Measurements from ENCODE around the gene UBE2J1. TPM values are rescaled to one million over a fixed set of nuclear protein-coding genes. Genes with fewer than 3 reads are reported as not detected.

Gene UBE2J1
- total RNA-seq, 1 donor from 2014 or later = 46.9 TPM

GRCh38 chr6:89281779-89282246 is 70.7 kb downstream of the UBE2J1 start:
- Histone ChIP-seq H3K9me3 (no peaks in the 10 kb centered on the region), H3K4me1 (no peaks in the 10 kb centered on the region), H3K36me3 (no peaks in the 10 kb centered on the region), H3K4me3 (no peak overlapping the region), H3K27ac (no peak overlapping the region), H3K27me3 (ENCODE audit: low read depth) (no peaks in the 10 kb centered on the region)
- peak; percentile 40 for TF ChIP-seq CTCF (IDR thresholded peaks at IDR 0.05)
- DNase-seq (peak; percentile 75), ATAC-seq (peak; percentile 77 to 89)
- intact Hi-C loops (cut with DNase I) = no loop called here

- no peaks in the 10 kb centered on the region for H3K9me3 ChIP-seq
- H3K27ac ChIP-seq = no peak overlapping the region
- no peak for DNase-seq
- intact Hi-C loops (cut with DNase I) = no loop called here
- TF ChIP-seq CTCF (IDR thresholded peaks at IDR 0.05) = no peak
- H3K4me3 ChIP-seq = no peak overlapping the region
- ATAC-seq = no peak
- no peaks in the 10 kb centered on the region for H3K27me3 ChIP-seq (ENCODE audit: low read depth)
- H3K4me1 ChIP-seq = no peaks in the 10 kb centered on the region
- H3K36me3 ChIP-seq = no peaks in the 10 kb centered on the region
These were observed 73.6 kb downstream of the UBE2J1 start for GRCh38 chr6:89278956-89279355.

Other genes starting within 250 kb of the UBE2J1 start
- gene SRSF12, start 234.7 kb downstream of the UBE2J1 start, total RNA-seq = not detected
- 8.1 TPM for gene PM20D2, start 206.7 kb downstream of the UBE2J1 start, total RNA-seq
- gene GABRR1, start 135.4 kb downstream of the UBE2J1 start, total RNA-seq = not detected
- 1.2 TPM for gene GABRR2, start 37.4 kb downstream of the UBE2J1 start, total RNA-seq
- 62.9 TPM for gene RRAGD, start 59.6 kb upstream of the UBE2J1 start, total RNA-seq
- gene ANKRD6, start 80.4 kb upstream of the UBE2J1 start, total RNA-seq = 17.7 TPM